ENCODE data around the gene BRAT1.

GRCh38 chr7:2501947-2502646 is 53.2 kb downstream of the BRAT1 start:
- TF ChIP-seq CTCF (IDR thresholded peaks at IDR 0.05) (no peak), POLR2A (IDR thresholded peaks at IDR 0.05) (no peak)
